Gastroesophageal sphincter (tissue), 4 donors: ENCODE data around the gene LIPC. TPM values are rescaled to one million over a fixed set of nuclear protein-coding genes. Genes with fewer than 3 reads are reported as not detected.

Source experiments
- ATAC-seq: fragments of 150-250 bp; one replicate; pipeline ENCODE4 v1.9.1; 2016; ENCODE audit warnings: mild to moderate bottlenecking, moderate library complexity
- H3K27ac ChIP-seq, 4 donors: fragments of 200-600 bp; sonication (generic) in 3 of 4; 1 replicate in 3 of 4; 2 replicates in 1 of 4; pipeline ENCODE4 v1.5.1; 2016 to 2019
- H3K27me3 ChIP-seq: fragments of 200-600 bp; sonication (generic); one replicate; pipeline ENCODE4 v1.5.1; 2019
- H3K36me3 ChIP-seq, 2 donors: fragments of 200-600 bp; sonication (generic); one replicate each; pipeline ENCODE4 v1.5.1; 2019; ENCODE audit warnings: control low read depth in 1 of 2
- H3K4me1 ChIP-seq, 3 donors: fragments of 200-600 bp; sonication (generic); 1 replicate in 2 of 3; 2 replicates in 1 of 3; pipeline ENCODE4 v1.5.1; 2016 to 2019; ENCODE audit warnings: control low read depth in 2 of 3
- H3K4me3 ChIP-seq, 2 donors: fragments of 200-600 bp; sonication (generic); one replicate each; pipeline ENCODE4 v1.5.1; 2019; ENCODE audit warnings: mild to moderate bottlenecking in 1 of 2, moderate library complexity in 1 of 2
- H3K9me3 ChIP-seq, 3 donors: fragments of 200-600 bp; sonication (generic); one replicate each; pipeline ENCODE4 v1.5.1; 2017 to 2019; ENCODE audit warnings: control low read depth in 2 of 3
- CTCF ChIP-seq, 4 experiments: fragments of 200-600 bp in 2 of 4; fragments of 450-650 bp in 2 of 4; sonication (generic) in 1 of 4; IDR thresholded peaks; one replicate each; pipeline ENCODE4 v1.5.1; 2017 to 2019; ENCODE audit warnings: antibody characterized with exemption in 4 of 4, mild to moderate bottlenecking in 2 of 4, moderate library complexity in 2 of 4
- EP300 ChIP-seq: sonication (generic); formaldehyde crosslinking; IDR thresholded peaks from one replicate; pipeline ENCODE4 v1.6.1; 2017; ENCODE audit warnings: antibody characterized with exemption, mild to moderate bottlenecking
- POLR2A ChIP-seq, 2 donors: fragments of 450-650 bp; IDR thresholded peaks; one replicate each; pipeline ENCODE4 v1.6.1; 2017; ENCODE audit warnings: antibody characterized with exemption in 2 of 2, mild to moderate bottlenecking in 2 of 2, moderate library complexity in 1 of 2
- POLR2AphosphoS5 ChIP-seq: sonication (generic); formaldehyde crosslinking; IDR thresholded peaks from one replicate; pipeline ENCODE4 v1.6.1; 2017; ENCODE audit warnings: antibody characterized with exemption
- WGBS, 2 donors: methylation state at CpG; one replicate each; pipeline ENCODE4 v1.1.5; 2018; ENCODE audit warnings: low coverage in 1 of 2; 5-methylcytosine and 5-hydroxymethylcytosine counted together
- total RNA-seq, 4 donors: library from RNA; depleted of rRNA; stranded (reverse); fragments of >200 nt; gene quantifications; one replicate each; pipeline ENCODE4 v1.1.0, GENCODE V29; 2016

LIPC gene
- total RNA-seq, 4 donors from 2014 or later: 0.32 to 0.50 TPM; not detected in 2

GRCh38 chr15:58404722-58405121 lies 27.1 kb upstream of the LIPC start:
- no peak overlapping the region for H3K4me3 ChIP-seq
- WGBS, 2 donors: 75% methylated on average over 2 of the region's 2 CpGs

GRCh38 chr15:58405865-58406264 lies 25.9 kb upstream of the LIPC start:
- H3K4me3 ChIP-seq: no peak overlapping the region
- 76 to 83% methylated on average over 3 of the region's 3 CpGs for WGBS, 2 donors
- no peak for ATAC-seq

More at GRCh38 chr15:58404722-58405121, 27.1 kb upstream of the LIPC start:
- peaks cover 7% of the 10 kb centered on the region for H3K27me3 ChIP-seq
- H3K9me3 ChIP-seq: no peaks in the 10 kb centered on the region
- H3K36me3 ChIP-seq: no peaks in the 10 kb centered on the region
- TF ChIP-seq CTCF (IDR thresholded peaks at IDR 0.05) (no peak), POLR2A (IDR thresholded peaks at IDR 0.05) (no peak), POLR2AphosphoS5 (no peak), EP300 (no peak)
- ATAC-seq: no peak
- no peaks in the 10 kb centered on the region for H3K4me1 ChIP-seq
- H3K27ac ChIP-seq: no peak overlapping the region

GRCh38 chr15:58406811-58407210 lies 25.0 kb upstream of the LIPC start:
- Histone ChIP-seq H3K27ac (no peak overlapping the region), H3K4me3 (no peak overlapping the region), H3K9me3 (no peaks in the 10 kb centered on the region), H3K36me3 (no peaks in the 10 kb centered on the region), H3K4me1 (no peaks in the 10 kb centered on the region), H3K27me3 (peaks cover 7% of the 10 kb centered on the region)
- ATAC-seq: no peak
- TF ChIP-seq EP300: no peak
- TF ChIP-seq POLR2A (IDR thresholded peaks at IDR 0.05): no peak
- TF ChIP-seq CTCF (IDR thresholded peaks at IDR 0.05): no peak
- no peak for TF ChIP-seq POLR2AphosphoS5
- 67 to 94% methylated on average over 2 to 3 of the region's 3 CpGs for WGBS, 2 donors

More at GRCh38 chr15:58405865-58406264, 25.9 kb upstream of the LIPC start:
- Histone ChIP-seq H3K4me1 (no peaks in the 10 kb centered on the region), H3K27ac (no peak overlapping the region), H3K27me3 (peaks cover 7% of the 10 kb centered on the region), H3K9me3 (no peaks in the 10 kb centered on the region), H3K36me3 (no peaks in the 10 kb centered on the region)
- TF ChIP-seq EP300 (no peak), POLR2A (IDR thresholded peaks at IDR 0.05) (no peak), CTCF (IDR thresholded peaks at IDR 0.05) (no peak), POLR2AphosphoS5 (no peak)

GRCh38 chr15:58407236-58407775 lies 24.5 kb upstream of the LIPC start:
- H3K9me3 ChIP-seq: no peaks in the 10 kb centered on the region
- H3K4me3 ChIP-seq: no peak overlapping the region
- no peak overlapping the region for H3K27ac ChIP-seq
- peaks cover 7% of the 10 kb centered on the region for H3K27me3 ChIP-seq
- ATAC-seq: no peak
- 43 to 63% methylated on average over 1 of the region's 1 CpG for WGBS, 2 donors
- H3K36me3 ChIP-seq: no peaks in the 10 kb centered on the region
- H3K4me1 ChIP-seq: no peaks in the 10 kb centered on the region
- no peak for TF ChIP-seq POLR2AphosphoS5
- TF ChIP-seq POLR2A (IDR thresholded peaks at IDR 0.05): no peak
- no peak for TF ChIP-seq CTCF (IDR thresholded peaks at IDR 0.05)
- TF ChIP-seq EP300: no peak

GRCh38 chr15:58407778-58408177 lies 24.0 kb upstream of the LIPC start:
- no peak for TF ChIP-seq POLR2AphosphoS5
- no peak for TF ChIP-seq CTCF (IDR thresholded peaks at IDR 0.05)
- TF ChIP-seq EP300: no peak
- TF ChIP-seq POLR2A (IDR thresholded peaks at IDR 0.05): no peak
- Histone ChIP-seq H3K4me3 (no peak overlapping the region), H3K27ac (no peak overlapping the region), H3K4me1 (no peaks in the 10 kb centered on the region), H3K9me3 (no peaks in the 10 kb centered on the region), H3K36me3 (no peaks in the 10 kb centered on the region), H3K27me3 (peaks cover 7% of the 10 kb centered on the region)
- WGBS, 2 donors: 71 to 84% methylated on average over 3 to 4 of the region's 4 CpGs
- ATAC-seq: no peak
